ENCODE measurements around the gene CARMIL1.

CARMIL1 gene

GRCh38 chr6:25253351-25253750 is 25.8 kb upstream of the CARMIL1 start:
- H3K4me3 ChIP-seq (ENCODE audit: low read depth, low read length) = no peak overlapping the region
- DNase-seq (ENCODE audit: low read depth) = no peak
- TF ChIP-seq CTCF (conservative IDR thresholded peaks at IDR 0.05; ENCODE audit: low read depth, low read length) = no peak

- TF ChIP-seq CTCF (conservative IDR thresholded peaks at IDR 0.05; ENCODE audit: low read depth, low read length) = no peak
- DNase-seq (ENCODE audit: low read depth) = no peak
- H3K4me3 ChIP-seq (ENCODE audit: low read depth, low read length) = no peak overlapping the region
Observed at GRCh38 chr6:25254671-25255070, 24.5 kb upstream of the CARMIL1 start.

GRCh38 chr6:25257686-25258348 is 21.4 kb upstream of the CARMIL1 start:
- no peak for DNase-seq (ENCODE audit: low read depth)
- TF ChIP-seq CTCF (conservative IDR thresholded peaks at IDR 0.05; ENCODE audit: low read depth, low read length) = no peak

GRCh38 chr6:25259756-25260155 is 19.4 kb upstream of the CARMIL1 start:
- TF ChIP-seq CTCF (conservative IDR thresholded peaks at IDR 0.05; ENCODE audit: low read depth, low read length) = no peak
- no peak overlapping the region for H3K4me3 ChIP-seq (ENCODE audit: low read depth, low read length)
- no peak for DNase-seq (ENCODE audit: low read depth)

More at GRCh38 chr6:25257686-25258348, 21.4 kb upstream of the CARMIL1 start:
- no peak overlapping the region for H3K4me3 ChIP-seq (ENCODE audit: low read depth, low read length)

GRCh38 chr6:25263657-25264056 is 15.5 kb upstream of the CARMIL1 start:
- no peak overlapping the region for H3K4me3 ChIP-seq (ENCODE audit: low read depth, low read length)
- no peak for TF ChIP-seq CTCF (conservative IDR thresholded peaks at IDR 0.05; ENCODE audit: low read depth, low read length)
- peak; percentile 28 for DNase-seq (ENCODE audit: low read depth)

- TF ChIP-seq CTCF (conservative IDR thresholded peaks at IDR 0.05; ENCODE audit: low read depth, low read length) = no peak
- DNase-seq (ENCODE audit: low read depth) = no peak
- no peak overlapping the region for H3K4me3 ChIP-seq (ENCODE audit: low read depth, low read length)
Observed at GRCh38 chr6:25266456-25267100, 12.6 kb upstream of the CARMIL1 start.

- H3K4me3 ChIP-seq (ENCODE audit: low read depth, low read length) = no peak overlapping the region
- no peak for TF ChIP-seq CTCF (conservative IDR thresholded peaks at IDR 0.05; ENCODE audit: low read depth, low read length)
- no peak for DNase-seq (ENCODE audit: low read depth)
Observed at GRCh38 chr6:25267662-25268061, 11.5 kb upstream of the CARMIL1 start.

All from choroid plexus epithelial cell (primary cell).